SK-N-MC (cell line): Measurements from ENCODE around the gene LIN9.

Source experiments
- EZH2 ChIP-seq: fragments of 200-600 bp; sonication (generic); IDR thresholded peaks from one replicate; pipeline ENCODE4 v1.6.1; 2017; ENCODE audit warnings: antibody characterized with exemption
- FOXP2 ChIP-seq: optimal IDR thresholded peaks from 2 replicates; pipeline ENCODE3; 2011; ENCODE audit warnings: mild to moderate bottlenecking, moderate library complexity; ENCODE audit not compliant: insufficient read depth; ENCODE audit errors: extremely low read length, control extremely low read depth
- POLR2AphosphoS5 ChIP-seq: IDR thresholded peaks from 2 replicates; pipeline ENCODE4 v1.6.1; 2012; ENCODE audit warnings: mild to moderate bottlenecking, low read depth, low read length, borderline replicate concordance

DNA sequence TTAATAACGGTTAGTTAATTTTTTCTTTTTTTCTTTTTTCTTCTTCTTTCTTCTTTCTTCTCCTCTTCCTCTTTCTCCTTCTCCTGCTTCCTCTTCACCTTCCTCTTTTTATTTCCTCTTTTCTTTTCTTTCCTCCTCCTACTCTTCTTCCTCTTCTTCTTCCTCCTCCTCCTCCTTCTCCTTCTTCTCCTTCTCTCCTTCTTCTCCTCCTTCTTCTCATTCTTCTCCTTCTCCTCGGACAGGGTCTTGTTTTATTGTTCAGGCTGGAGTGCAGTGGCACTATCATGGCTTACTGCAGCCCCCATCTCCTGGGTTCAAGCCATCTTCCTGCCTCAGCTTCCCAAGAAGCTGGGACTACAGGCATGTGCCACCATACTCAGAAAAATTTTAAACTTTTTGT, 109.0 kb downstream of the LIN9 start:
- TF ChIP-seq EZH2 (no peak), POLR2AphosphoS5 (no peak), FOXP2 (no peak)
